ENCODE measurements around the gene RUNX3. TPM values are rescaled to one million over a fixed set of nuclear protein-coding genes. Genes with fewer than 3 reads are reported as not detected.

The RUNX3 gene
- total RNA-seq, 1 donor from 2014 or later, result 2.0 TPM

- ATAC-seq (no peak), DNase-seq (ENCODE audit: low spot score) (no peak)
- intact Hi-C loops (cut with DNase I), result no loop called here
These were observed 21.8 kb upstream of the RUNX3 start for GRCh38 chr1:24951810-24952412.

GRCh38 chr1:24951337-24951736 lies 21.3 kb upstream of the RUNX3 start:
- intact Hi-C loops (cut with DNase I), result no loop called here
- ATAC-seq, result no peak
- no peak for DNase-seq (ENCODE audit: low spot score)

GRCh38 chr1:24949331-24949881 lies 19.3 kb upstream of the RUNX3 start:
- intact Hi-C loops (cut with DNase I), result no loop called here
- DNase-seq (ENCODE audit: low spot score) (no peak), ATAC-seq (no peak)

GRCh38 chr1:24948079-24948827 lies 18.2 kb upstream of the RUNX3 start:
- intact Hi-C loops (cut with DNase I), result no loop called here
- ATAC-seq, result no peak
- DNase-seq (ENCODE audit: low spot score), result no peak

- ATAC-seq, result no peak
- intact Hi-C loops (cut with DNase I), result no loop called here
- DNase-seq (ENCODE audit: low spot score), result no peak
These were observed 17.0 kb upstream of the RUNX3 start for GRCh38 chr1:24946861-24947658.

GRCh38 chr1:24945354-24946326 lies 15.6 kb upstream of the RUNX3 start:
- ATAC-seq, result no peak
- intact Hi-C loops (cut with DNase I), result no loop called here
- no peak for DNase-seq (ENCODE audit: low spot score)

GRCh38 chr1:24944318-24944717 lies 14.2 kb upstream of the RUNX3 start:
- no peak for DNase-seq (ENCODE audit: low spot score)
- intact Hi-C loops (cut with DNase I), result no loop called here
- no peak for ATAC-seq

- intact Hi-C loops (cut with DNase I), result no loop called here
- ATAC-seq, result no peak
- DNase-seq (ENCODE audit: low spot score), result no peak
These were observed 12.7 kb upstream of the RUNX3 start for GRCh38 chr1:24942789-24943188.

GRCh38 chr1:24941564-24941963 lies 11.5 kb upstream of the RUNX3 start:
- ATAC-seq (no peak), DNase-seq (ENCODE audit: low spot score) (no peak)
- intact Hi-C loops (cut with DNase I), result no loop called here

GRCh38 chr1:24940231-24940630 lies 10.2 kb upstream of the RUNX3 start:
- no peak for ATAC-seq
- intact Hi-C loops (cut with DNase I), result no loop called here

GRCh38 chr1:24939675-24940193 lies 9.7 kb upstream of the RUNX3 start:
- no peak for ATAC-seq
- intact Hi-C loops (cut with DNase I), result loop anchor here (10.0 kb wide), 1 partner anchor 265 kb away; no protein-coding TSS in a partner anchor
- no peak for DNase-seq (ENCODE audit: low spot score)

More at GRCh38 chr1:24940231-24940630, 10.2 kb upstream of the RUNX3 start:
- no peak for DNase-seq (ENCODE audit: low spot score)

GRCh38 chr1:24939040-24939674 lies 9.1 kb upstream of the RUNX3 start:
- no peak for DNase-seq (ENCODE audit: low spot score)
- intact Hi-C loops (cut with DNase I), result loop anchor here (10.0 kb wide), 1 partner anchor 266 kb away; no protein-coding TSS in a partner anchor

GRCh38 chr1:24938276-24938675 lies 8.2 kb upstream of the RUNX3 start:
- DNase-seq (ENCODE audit: low spot score), result no peak
- intact Hi-C loops (cut with DNase I), result loop anchor here (10.0 kb wide), 1 partner anchor 267 kb away; no protein-coding TSS in a partner anchor
- no peak for ATAC-seq

More at GRCh38 chr1:24939040-24939674, 9.1 kb upstream of the RUNX3 start:
- no peak for ATAC-seq

GRCh38 chr1:24936684-24937083 lies 6.6 kb upstream of the RUNX3 start:
- intact Hi-C loops (cut with DNase I), result loop anchor here (10.0 kb wide), 1 partner anchor 268 kb away; no protein-coding TSS in a partner anchor
- no peak for DNase-seq (ENCODE audit: low spot score)
- ATAC-seq, result no peak

- DNase-seq (ENCODE audit: low spot score), result no peak
- no peak for ATAC-seq
- intact Hi-C loops (cut with DNase I), result loop anchor here (10.0 kb wide), 1 partner anchor 269 kb away; no protein-coding TSS in a partner anchor
These were observed 5.8 kb upstream of the RUNX3 start for GRCh38 chr1:24935615-24936484.

GRCh38 chr1:24935196-24935526 lies 5.1 kb upstream of the RUNX3 start:
- ATAC-seq, result no peak
- DNase-seq (ENCODE audit: low spot score), result no peak
- intact Hi-C loops (cut with DNase I), result loop anchor here (10.0 kb wide), 1 partner anchor 270 kb away; no protein-coding TSS in a partner anchor

Measured in sciatic nerve (tissue), 2 donors.